SK-N-MC (cell line): ENCODE results near the gene RNF146.
"Not testable (repeated sequence)": the region's sequence is repeated elsewhere in the genome, so short reads cannot be mapped to it uniquely, and the experiment has no call there.

ENCODE experiments used
- DNase-seq: peaks from one replicate; pipeline ENCODE4 v3.0.0-alpha.2; 2011; ENCODE audit warnings: low read depth, low spot score
- H3K27ac ChIP-seq: fragments of 200-600 bp; sonication (generic); 2 replicates; pipeline ENCODE4 v1.5.1; 2016; ENCODE audit warnings: mixed run types
- H3K36me3 ChIP-seq: fragments of 200-600 bp; sonication (generic); 2 replicates; pipeline ENCODE4 v1.6.1; 2017; ENCODE audit warnings: antibody characterized with exemption, low read length, mixed read lengths; ENCODE audit not compliant: insufficient read depth
- H3K4me3 ChIP-seq: fragments of 200-600 bp; sonication (generic); 2 replicates; pipeline ENCODE4 v1.5.1; 2016
- H3K9ac ChIP-seq: fragments of 200-600 bp; sonication (generic); 2 replicates; pipeline ENCODE4 v1.8.0; 2017; ENCODE audit warnings: mixed run types, mixed read lengths; ENCODE audit not compliant: insufficient read length
- H3K9me3 ChIP-seq: fragments of 200-600 bp; sonication (generic); 2 replicates; pipeline ENCODE4 v1.6.1; 2017; ENCODE audit warnings: low read depth, mild to moderate bottlenecking, antibody characterized with exemption, low read length, moderate library complexity, mixed read lengths
- EZH2 ChIP-seq: fragments of 200-600 bp; sonication (generic); IDR thresholded peaks from one replicate; pipeline ENCODE4 v1.6.1; 2017; ENCODE audit warnings: antibody characterized with exemption
- FOXP2 ChIP-seq: optimal IDR thresholded peaks from 2 replicates; pipeline ENCODE3; 2011; ENCODE audit warnings: mild to moderate bottlenecking, moderate library complexity; ENCODE audit not compliant: insufficient read depth; ENCODE audit errors: extremely low read length, control extremely low read depth
- POLR2AphosphoS5 ChIP-seq: IDR thresholded peaks from 2 replicates; pipeline ENCODE4 v1.6.1; 2012; ENCODE audit warnings: mild to moderate bottlenecking, low read depth, low read length, borderline replicate concordance

The RNF146 gene

DNA sequence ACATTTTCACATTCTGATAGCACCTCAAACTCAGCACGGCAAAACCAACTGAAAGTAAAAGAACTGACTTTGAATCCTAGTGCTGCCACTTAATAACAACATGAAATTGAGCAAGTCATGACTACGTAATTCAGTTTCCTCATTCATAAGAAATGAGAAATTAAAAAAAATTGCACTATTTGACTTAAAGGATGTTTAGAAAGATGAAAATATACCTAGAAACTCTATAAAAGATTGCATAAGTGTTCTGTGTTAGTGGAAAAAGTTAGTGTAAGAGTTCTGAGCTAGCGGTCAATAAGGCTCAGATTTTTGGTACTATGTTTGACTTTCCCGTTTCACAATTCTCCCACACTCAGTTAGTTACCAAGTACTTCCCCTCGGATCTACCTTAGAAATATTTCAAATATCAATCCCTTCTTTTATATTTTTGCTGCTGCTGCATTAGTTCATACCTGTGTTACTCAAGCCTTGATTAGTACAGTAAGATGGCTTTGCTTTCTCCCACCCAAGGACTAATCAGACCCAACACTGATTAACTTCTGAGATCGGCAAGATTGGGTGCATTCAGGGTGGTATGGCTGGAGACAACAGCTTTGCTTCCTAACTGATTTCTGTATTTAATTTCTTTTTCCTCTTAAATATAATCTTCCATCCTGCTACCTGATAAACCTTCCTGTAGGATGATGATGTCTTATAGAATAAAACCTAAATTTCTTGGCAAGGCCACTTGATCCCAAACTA, 50.9 kb downstream of the RNF146 start:
- TF ChIP-seq EZH2 (no peak), FOXP2 (no peak), POLR2AphosphoS5 (no peak)
- H3K4me3 ChIP-seq = no peak overlapping the region
- H3K36me3 ChIP-seq = peaks cover 46% of the 10 kb centered on the region
- no peak overlapping the region for H3K9ac ChIP-seq
- H3K27ac ChIP-seq = no peak overlapping the region
- no peaks in the 10 kb centered on the region for H3K9me3 ChIP-seq
- DNase-seq = no peak

DNA sequence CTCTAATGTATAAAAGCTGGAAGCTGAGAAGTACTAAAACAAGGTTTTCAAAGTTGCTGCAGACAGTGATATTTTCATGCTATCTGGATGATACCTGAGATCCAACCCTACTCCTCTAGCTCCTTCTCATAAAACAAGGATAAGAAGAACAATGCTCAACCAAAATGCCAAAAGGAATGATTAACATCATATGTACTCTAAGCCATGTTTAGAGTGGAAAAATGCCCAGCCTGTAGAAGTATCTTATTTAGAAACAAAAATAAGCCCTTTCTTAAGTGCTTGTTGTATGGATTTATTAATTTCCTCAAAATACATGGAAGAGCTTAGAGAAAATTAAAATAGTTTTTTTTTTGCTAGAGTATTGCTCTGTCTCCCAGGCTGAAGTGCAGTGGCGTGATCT, 53.0 kb downstream of the RNF146 start:
- TF ChIP-seq POLR2AphosphoS5 (no peak), FOXP2 (no peak), EZH2 (no peak)
- no peak for DNase-seq
- H3K27ac ChIP-seq = no peak overlapping the region
- H3K4me3 ChIP-seq = no peak overlapping the region
- H3K9me3 ChIP-seq = no peaks in the 10 kb centered on the region
- H3K9ac ChIP-seq = no peak overlapping the region
- H3K36me3 ChIP-seq = peaks cover 34% of the 10 kb centered on the region

DNA sequence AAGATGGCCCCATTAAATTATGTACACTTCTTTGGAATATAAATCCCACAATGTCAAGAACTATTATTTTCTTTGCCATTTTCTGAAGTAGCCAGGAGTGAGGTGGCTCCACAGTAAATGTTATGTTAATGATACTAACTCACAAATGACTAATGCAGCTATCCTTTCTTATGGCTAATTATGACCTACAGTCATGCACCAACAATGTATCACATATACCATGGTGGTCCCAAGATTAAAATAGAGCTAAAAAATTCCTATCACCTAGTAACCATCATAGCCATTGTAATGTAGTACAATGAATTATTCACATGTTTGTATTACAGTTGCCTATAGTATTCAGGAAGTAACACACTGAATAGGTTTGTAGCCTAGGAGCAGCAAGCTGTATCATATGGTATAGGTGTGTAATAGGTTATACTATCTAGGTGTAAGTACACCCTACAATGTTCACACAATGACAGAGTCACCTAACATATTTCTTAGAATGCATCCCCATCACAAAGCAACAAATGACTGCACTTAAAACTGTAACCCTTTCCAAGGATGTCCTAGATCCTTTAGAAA, 61.5 kb downstream of the RNF146 start:
- Histone ChIP-seq H3K36me3 (peaks cover 48% of the 10 kb centered on the region), H3K27ac (no peak overlapping the region), H3K4me3 (no peak overlapping the region), H3K9ac (no peak overlapping the region), H3K9me3 (no peaks in the 10 kb centered on the region)
- DNase-seq = no peak
- TF ChIP-seq EZH2 = no peak
- no peak for TF ChIP-seq POLR2AphosphoS5
- no peak for TF ChIP-seq FOXP2

DNA sequence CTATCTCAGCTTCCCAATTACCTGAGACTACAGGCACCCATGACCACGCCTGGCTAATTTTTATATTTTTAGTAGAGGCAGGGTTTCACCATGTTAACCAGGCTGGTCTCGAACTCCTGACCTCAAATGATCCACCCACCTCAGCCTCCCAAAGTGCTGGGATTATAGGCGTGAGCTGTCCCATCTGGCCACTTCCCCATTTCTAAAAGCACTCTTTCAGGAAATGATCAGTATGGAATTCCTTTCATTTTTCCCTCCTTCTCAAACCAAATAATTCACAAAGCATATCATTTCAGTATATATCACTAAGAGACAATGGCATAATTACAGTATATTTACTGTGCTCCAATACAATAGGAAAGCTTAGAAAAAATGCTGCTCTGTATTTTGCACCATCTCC, 64.6 kb downstream of the RNF146 start:
- H3K27ac ChIP-seq, H3K9me3 ChIP-seq, DNase-seq, H3K4me3 ChIP-seq, H3K9ac ChIP-seq: not testable (repeated sequence)
- peaks cover 40% of the 10 kb centered on the region for H3K36me3 ChIP-seq

DNA sequence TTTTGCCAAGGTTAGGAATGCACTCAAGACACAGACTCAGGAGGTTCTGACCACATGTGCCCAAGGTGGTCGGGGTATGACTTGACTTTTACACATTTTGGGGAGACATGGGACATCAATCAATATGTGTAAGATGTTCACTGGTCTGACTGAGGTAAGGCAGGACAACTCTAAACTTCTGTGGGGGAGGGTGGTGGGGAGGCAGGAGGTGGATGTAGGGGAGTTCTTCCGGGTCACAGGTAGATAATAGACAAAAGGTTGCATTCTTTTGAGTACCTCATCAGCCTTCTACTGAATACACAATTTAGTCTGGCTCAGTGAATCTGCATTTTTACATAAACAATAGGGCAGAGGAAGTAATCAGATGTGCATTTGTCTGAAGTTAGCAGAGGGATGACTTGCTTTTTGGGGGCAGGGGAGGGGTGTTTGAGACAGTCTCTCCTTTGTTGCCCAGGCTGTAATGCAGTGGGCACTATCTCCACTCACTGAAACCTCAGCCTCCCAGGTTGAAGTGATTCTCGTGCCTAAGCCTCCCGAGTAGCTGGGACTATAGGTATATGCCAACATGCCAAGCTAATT, 65.8 kb downstream of the RNF146 start:
- Histone ChIP-seq H3K9ac (no peak overlapping the region), H3K9me3 (no peaks in the 10 kb centered on the region), H3K27ac (no peak overlapping the region), H3K4me3 (no peak overlapping the region), H3K36me3 (peaks cover 30% of the 10 kb centered on the region)
- DNase-seq = no peak
- TF ChIP-seq FOXP2 = no peak
- TF ChIP-seq EZH2 = no peak
- TF ChIP-seq POLR2AphosphoS5 = no peak
